Measurements from ENCODE around the gene CYP24A1.

DNA sequence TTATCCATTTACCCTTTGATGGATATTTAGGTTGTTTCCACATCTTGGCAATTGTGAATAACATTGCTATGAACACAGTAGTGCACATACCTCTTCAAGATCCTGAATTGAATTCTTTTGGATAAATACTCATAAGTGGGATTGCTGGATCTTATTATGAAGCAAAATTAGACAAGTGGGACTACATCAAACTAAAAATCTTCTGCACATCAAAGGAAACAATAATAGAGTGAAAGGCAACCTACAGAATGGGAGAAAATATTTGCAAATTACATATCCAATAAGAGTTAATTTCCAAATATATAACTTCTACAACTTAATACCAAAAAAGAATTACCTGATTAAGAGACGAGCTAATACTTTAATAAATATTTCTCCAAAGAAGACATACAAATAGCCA is 65.0 kb downstream of the CYP24A1 start:
- TF ChIP-seq, protein P1, sequence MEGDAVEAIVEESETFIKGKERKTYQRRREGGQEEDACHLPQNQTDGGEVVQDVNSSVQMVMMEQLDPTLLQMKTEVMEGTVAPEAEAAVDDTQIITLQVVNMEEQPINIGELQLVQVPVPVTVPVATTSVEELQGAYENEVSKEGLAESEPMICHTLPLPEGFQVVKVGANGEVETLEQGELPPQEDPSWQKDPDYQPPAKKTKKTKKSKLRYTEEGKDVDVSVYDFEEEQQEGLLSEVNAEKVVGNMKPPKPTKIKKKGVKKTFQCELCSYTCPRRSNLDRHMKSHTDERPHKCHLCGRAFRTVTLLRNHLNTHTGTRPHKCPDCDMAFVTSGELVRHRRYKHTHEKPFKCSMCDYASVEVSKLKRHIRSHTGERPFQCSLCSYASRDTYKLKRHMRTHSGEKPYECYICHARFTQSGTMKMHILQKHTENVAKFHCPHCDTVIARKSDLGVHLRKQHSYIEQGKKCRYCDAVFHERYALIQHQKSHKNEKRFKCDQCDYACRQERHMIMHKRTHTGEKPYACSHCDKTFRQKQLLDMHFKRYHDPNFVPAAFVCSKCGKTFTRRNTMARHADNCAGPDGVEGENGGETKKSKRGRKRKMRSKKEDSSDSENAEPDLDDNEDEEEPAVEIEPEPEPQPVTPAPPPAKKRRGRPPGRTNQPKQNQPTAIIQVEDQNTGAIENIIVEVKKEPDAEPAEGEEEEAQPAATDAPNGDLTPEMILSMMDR (IDR thresholded peaks at IDR 0.05; ENCODE audit: low read depth, low read length, poor library complexity, severe bottlenecking) = no peak
- no peak for TF ChIP-seq EZH2phosphoT487 (IDR thresholded peaks at IDR 0.05; ENCODE audit: borderline replicate concordance, low read length)
